ENCODE data around the gene LRRC4. TPM values are rescaled to one million over a fixed set of nuclear protein-coding genes. Genes with fewer than 3 reads are reported as not detected.

Gene LRRC4
- total RNA-seq, 1 donor from 2014 or later, result 67.5 TPM

DNA sequence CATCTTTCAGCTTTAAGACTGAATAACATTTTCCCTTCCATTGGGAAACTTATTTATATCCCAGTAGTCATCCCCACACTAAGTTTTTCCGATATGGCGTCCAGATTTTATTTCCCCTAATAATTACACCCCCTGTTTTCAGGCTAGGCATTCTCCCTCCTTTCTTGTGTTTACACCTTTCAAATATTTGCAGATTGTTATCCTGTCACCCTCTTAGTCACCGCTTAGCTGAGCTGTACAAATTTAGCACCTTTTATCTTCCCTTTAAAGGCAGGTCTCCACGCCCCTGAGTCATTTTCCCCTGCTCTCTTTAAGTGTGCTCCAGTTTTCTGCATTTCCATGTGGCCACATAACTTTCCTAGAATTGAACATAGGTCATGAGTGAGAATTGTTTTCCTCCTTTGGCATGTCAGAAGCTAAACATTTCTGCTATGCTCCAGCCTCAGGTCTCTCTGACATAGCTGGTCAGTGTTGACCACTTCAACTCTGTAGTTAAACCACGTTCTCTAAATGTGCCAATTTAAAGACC lies 47.4 kb downstream of the LRRC4 start:
- Mint-ChIP-seq H3K4me1 (peaks cover 10% of the 10 kb centered on the region), H3K27ac (ENCODE audit: unreplicated experiment) (no peak overlapping the region), H3K36me3 (ENCODE audit: low read depth) (peaks cover 12% of the 10 kb centered on the region), H3K9me3 (peaks cover 6% of the 10 kb centered on the region), H3K4me3 (no peak overlapping the region), H3K27me3 (ENCODE audit: low read depth) (no peaks in the 10 kb centered on the region)
- no peak for DNase-seq (ENCODE audit: low read depth, low spot score)
- TF ChIP-seq, protein P1, sequence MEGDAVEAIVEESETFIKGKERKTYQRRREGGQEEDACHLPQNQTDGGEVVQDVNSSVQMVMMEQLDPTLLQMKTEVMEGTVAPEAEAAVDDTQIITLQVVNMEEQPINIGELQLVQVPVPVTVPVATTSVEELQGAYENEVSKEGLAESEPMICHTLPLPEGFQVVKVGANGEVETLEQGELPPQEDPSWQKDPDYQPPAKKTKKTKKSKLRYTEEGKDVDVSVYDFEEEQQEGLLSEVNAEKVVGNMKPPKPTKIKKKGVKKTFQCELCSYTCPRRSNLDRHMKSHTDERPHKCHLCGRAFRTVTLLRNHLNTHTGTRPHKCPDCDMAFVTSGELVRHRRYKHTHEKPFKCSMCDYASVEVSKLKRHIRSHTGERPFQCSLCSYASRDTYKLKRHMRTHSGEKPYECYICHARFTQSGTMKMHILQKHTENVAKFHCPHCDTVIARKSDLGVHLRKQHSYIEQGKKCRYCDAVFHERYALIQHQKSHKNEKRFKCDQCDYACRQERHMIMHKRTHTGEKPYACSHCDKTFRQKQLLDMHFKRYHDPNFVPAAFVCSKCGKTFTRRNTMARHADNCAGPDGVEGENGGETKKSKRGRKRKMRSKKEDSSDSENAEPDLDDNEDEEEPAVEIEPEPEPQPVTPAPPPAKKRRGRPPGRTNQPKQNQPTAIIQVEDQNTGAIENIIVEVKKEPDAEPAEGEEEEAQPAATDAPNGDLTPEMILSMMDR (conservative IDR thresholded peaks at IDR 0.05), result no peak

DNA sequence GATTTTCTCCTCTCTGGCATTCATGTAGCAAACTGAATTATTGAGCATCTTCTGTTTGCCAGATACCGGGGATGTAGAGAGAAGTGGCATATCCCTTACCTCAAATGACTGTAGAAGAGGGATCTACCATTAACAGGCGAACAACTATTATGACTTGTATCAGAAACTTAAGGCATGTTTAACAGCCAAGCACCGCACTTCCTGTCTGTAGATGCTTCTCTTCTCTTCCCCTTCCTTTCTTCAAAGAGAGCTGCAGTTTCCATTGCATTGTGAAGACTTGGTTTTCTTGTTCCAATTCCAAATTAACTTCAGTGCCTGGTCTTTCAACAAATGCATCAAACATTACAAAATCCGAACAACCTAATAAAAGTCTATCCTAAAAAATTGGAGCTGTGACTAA lies 49.3 kb downstream of the LRRC4 start:
- H3K27me3 Mint-ChIP-seq (ENCODE audit: low read depth), result no peaks in the 10 kb centered on the region
- peaks cover 26% of the 10 kb centered on the region for H3K36me3 Mint-ChIP-seq (ENCODE audit: low read depth)
- TF ChIP-seq, protein P1 (conservative IDR thresholded peaks at IDR 0.05), result no peak
- H3K4me1 Mint-ChIP-seq, result peaks cover 23% of the 10 kb centered on the region
- peak overlapping the region; percentile 1 for H3K27ac Mint-ChIP-seq (ENCODE audit: unreplicated experiment)
- peaks cover 8% of the 10 kb centered on the region for H3K9me3 Mint-ChIP-seq
- DNase-seq (ENCODE audit: low read depth, low spot score), result no peak
- no peak overlapping the region for H3K4me3 Mint-ChIP-seq

DNA sequence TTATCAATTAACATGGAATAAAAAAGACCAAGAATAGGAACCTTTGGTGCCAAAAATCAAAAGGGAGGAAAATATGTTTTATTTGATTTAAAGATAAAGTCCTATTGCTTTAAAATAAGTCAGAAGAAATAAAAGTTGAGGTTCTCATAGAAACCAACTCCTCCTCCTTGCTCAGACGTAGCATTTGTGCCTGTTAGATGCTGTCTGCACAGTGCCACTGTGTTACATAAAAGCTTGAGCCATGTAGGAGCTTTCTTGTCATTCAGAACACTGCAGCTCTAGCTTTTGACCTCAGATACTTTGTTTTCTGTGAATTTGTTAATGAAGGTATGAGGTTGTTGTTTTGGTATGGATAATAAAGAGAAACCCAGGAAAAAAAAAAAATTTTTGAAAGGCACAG lies 50.3 kb downstream of the LRRC4 start:
- Mint-ChIP-seq H3K9me3 (peaks cover 8% of the 10 kb centered on the region), H3K4me1 (peaks cover 34% of the 10 kb centered on the region), H3K4me3 (no peak overlapping the region), H3K27ac (ENCODE audit: unreplicated experiment) (no peak overlapping the region), H3K27me3 (ENCODE audit: low read depth) (no peaks in the 10 kb centered on the region), H3K36me3 (ENCODE audit: low read depth) (peaks cover 27% of the 10 kb centered on the region)
- no peak for DNase-seq (ENCODE audit: low read depth, low spot score)
- TF ChIP-seq, protein P1 (conservative IDR thresholded peaks at IDR 0.05), result no peak

DNA sequence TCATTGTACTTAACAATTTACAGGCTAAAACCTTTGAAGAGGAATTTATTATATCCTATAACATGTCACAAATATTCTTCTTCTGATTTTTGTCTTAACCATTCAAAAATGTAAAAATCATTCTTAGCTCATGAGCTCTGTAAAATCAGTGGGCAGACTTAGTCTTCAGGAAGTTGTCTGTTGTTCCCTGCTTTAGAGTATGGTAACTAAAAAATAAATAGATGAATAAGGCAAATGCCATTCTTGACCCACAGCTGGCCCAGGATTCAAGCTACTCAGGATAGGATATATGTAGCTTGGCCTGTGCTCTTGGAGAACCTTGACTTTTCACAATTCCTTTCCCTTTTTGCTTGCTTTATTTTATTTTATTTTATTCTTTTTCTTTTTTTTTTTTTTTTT lies 51.5 kb downstream of the LRRC4 start:
- Mint-ChIP-seq H3K9me3 (peaks cover 8% of the 10 kb centered on the region), H3K36me3 (ENCODE audit: low read depth) (peaks cover 24% of the 10 kb centered on the region), H3K27ac (ENCODE audit: unreplicated experiment) (no peak overlapping the region), H3K27me3 (ENCODE audit: low read depth) (no peaks in the 10 kb centered on the region), H3K4me3 (peak overlapping the region; percentile 18), H3K4me1 (peaks cover 46% of the 10 kb centered on the region)
- DNase-seq (ENCODE audit: low read depth, low spot score), result no peak
- TF ChIP-seq, protein P1 (conservative IDR thresholded peaks at IDR 0.05), result no peak

- Mint-ChIP-seq H3K27ac (ENCODE audit: unreplicated experiment) (peak overlapping the region; percentile 8), H3K4me3 (peak overlapping the region; percentile 18), H3K4me1 (peaks cover 51% of the 10 kb centered on the region), H3K36me3 (ENCODE audit: low read depth) (peaks cover 24% of the 10 kb centered on the region), H3K27me3 (ENCODE audit: low read depth) (no peaks in the 10 kb centered on the region), H3K9me3 (peaks cover 8% of the 10 kb centered on the region)
- TF ChIP-seq, protein P1 (conservative IDR thresholded peaks at IDR 0.05), result no peak
- DNase-seq (ENCODE audit: low read depth, low spot score), result no peak
These were observed 52.0 kb downstream of the LRRC4 start for GRCh38 chr7:127979113-127979727.
